ENCODE measurements around the gene TEC.

DNA sequence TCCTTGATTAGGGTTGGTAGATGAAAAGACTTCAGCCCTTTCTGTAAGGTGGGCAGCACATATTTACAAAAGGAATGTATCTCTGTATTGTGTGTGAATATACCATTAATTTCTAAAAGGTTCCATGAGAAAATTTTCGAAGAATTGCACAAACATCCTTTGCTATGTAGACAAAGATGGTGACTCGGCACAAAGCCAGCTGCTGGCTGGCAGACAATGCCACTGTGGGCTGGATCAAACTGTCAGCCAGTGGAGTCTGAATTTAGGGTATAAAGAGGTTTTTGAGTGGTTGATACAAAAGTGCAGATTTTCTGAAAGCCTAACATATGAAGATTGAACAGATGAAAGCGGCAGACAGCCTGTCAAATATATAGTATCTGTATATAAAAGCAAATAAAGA is 129.9 kb downstream of the TEC start:
- TF ChIP-seq CTCF (IDR thresholded peaks at IDR 0.05), result no peak
- TF ChIP-seq POLR2A (IDR thresholded peaks at IDR 0.05), result no peak

All from thyroid gland (tissue), 4 donors.